ENCODE measurements around the gene CCL23.

Gene CCL23

GRCh38 chr17:35968520-35969054 lies 49.2 kb downstream of the CCL23 start:
- no peak for DNase-seq

GRCh38 chr17:35965272-35965671 lies 52.5 kb downstream of the CCL23 start:
- DNase-seq = no peak

- DNase-seq = no peak
Measured at GRCh38 chr17:35963663-35964062, 54.1 kb downstream of the CCL23 start.
